Measurements from ENCODE around the gene RBM33. TPM values are rescaled to one million over a fixed set of nuclear protein-coding genes. Genes with fewer than 3 reads are reported as not detected.

The RBM33 gene
- total RNA-seq, 2 donors from 2014 or later: 56.9 to 60.2 TPM

DNA sequence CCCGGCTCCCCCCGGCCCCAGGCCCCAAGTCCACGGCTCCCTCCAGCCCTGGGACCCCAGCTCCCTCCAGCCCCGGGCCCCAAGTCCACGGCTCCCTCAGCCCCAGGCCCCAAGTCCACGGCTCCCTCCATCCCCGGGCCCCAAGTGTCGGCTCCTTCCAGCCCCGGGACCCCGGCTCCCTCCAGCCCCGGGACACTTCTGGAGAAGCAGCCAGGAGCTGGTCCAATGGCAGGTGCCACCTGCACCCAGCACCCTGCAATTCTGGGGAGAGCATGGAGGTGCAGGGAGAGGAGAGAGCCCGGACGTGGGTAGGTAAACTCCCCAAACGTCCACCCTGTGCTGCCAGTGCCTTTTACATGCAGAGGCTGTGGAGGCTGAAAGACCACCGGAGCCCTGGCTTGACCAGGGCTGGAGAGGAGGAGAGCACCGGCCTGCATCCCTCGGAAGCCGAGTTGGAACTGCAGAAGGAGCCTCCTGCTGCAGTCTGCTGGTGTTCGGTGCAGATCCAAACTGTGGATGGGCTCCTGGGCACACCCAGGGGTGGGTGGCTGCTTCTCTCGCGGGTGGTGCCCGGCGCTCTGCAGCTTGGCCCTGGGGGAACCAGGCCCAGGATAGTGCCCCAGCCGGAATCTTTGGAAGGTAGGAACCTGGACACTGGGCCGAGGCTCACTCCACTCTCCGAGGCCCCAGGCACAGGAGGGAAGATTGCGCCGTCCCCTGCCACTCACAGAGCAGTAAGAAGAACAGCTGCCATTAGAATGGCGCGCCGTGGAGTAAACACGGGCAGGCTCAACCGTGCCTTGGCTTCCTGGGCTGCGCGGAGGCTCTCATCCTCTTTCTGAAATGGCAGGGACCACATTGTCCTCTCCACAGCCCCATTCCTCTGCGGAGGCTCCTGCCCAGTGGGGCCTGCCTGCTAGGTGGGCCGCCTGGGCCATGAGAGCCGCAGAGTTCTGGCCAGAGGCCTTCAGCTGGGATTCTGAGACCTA, 153.1 kb downstream of the RBM33 start:
- Histone ChIP-seq H3K4me1 (no peaks in the 10 kb centered on the region), H3K9me3 (no peaks in the 10 kb centered on the region), H3K4me3 (no peak overlapping the region), H3K27me3 (no peaks in the 10 kb centered on the region), H3K36me3 (no peaks in the 10 kb centered on the region), H3K9ac (ENCODE audit: low read depth in 2 of 2, low read length in 2 of 2) (no peak overlapping the region), H3K27ac (no peak overlapping the region)
- TF ChIP-seq, protein P1, sequence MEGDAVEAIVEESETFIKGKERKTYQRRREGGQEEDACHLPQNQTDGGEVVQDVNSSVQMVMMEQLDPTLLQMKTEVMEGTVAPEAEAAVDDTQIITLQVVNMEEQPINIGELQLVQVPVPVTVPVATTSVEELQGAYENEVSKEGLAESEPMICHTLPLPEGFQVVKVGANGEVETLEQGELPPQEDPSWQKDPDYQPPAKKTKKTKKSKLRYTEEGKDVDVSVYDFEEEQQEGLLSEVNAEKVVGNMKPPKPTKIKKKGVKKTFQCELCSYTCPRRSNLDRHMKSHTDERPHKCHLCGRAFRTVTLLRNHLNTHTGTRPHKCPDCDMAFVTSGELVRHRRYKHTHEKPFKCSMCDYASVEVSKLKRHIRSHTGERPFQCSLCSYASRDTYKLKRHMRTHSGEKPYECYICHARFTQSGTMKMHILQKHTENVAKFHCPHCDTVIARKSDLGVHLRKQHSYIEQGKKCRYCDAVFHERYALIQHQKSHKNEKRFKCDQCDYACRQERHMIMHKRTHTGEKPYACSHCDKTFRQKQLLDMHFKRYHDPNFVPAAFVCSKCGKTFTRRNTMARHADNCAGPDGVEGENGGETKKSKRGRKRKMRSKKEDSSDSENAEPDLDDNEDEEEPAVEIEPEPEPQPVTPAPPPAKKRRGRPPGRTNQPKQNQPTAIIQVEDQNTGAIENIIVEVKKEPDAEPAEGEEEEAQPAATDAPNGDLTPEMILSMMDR (IDR thresholded peaks at IDR 0.05): no peak
- no peak for DNase-seq
- intact Hi-C loops (cut with DNase I): loop anchor here (5.0 to 10.0 kb wide), 3 partner anchors 675 to 1027 kb away; no protein-coding TSS in a partner anchor

DNA sequence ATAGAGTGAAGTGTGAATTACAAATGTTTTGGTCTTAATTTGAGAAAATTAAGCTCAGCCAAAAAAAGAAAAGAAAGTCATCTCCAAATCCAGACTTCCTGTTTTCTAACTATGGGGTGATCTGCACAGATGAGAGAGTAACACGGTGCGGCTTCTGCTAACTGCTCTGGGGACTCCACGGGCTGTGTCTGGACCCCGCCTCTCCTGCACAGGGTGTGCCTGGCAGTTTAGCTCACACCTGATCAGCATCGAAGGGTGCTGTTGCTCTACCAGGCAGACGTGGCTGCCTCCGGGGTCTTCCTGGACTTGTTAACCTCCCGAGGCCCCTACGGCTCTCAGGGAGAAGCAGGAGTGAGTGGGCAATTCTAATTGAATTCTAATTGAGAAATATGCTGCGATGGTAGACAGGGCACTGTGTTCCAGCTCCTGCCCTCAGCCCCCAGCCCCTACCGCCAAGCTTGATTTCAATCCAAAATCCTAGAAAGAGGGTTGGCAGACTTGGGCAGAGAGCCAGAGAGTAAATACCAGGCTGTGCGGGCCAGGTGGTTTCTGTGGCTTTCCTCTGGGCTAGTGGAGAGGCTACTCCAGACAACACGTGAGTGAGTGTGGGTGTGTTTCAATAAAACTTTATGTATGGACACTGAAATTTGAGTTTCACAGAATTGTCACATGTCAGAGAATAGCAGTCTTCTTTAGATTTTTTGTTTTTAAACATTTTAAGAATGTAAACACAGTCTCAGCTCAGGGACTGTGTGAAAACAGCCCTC, 154.4 kb downstream of the RBM33 start:
- DNase-seq: no peak
- no peak overlapping the region for H3K27ac ChIP-seq
- H3K36me3 ChIP-seq: no peaks in the 10 kb centered on the region
- TF ChIP-seq, protein P1 (IDR thresholded peaks at IDR 0.05): no peak
- no peaks in the 10 kb centered on the region for H3K9me3 ChIP-seq
- intact Hi-C loops (cut with DNase I): loop anchor here (5.0 to 10.0 kb wide), 3 partner anchors 673 to 1026 kb away; no protein-coding TSS in a partner anchor
- H3K4me1 ChIP-seq: no peaks in the 10 kb centered on the region
- H3K27me3 ChIP-seq: peaks cover 7% of the 10 kb centered on the region
- H3K4me3 ChIP-seq: no peak overlapping the region
- H3K9ac ChIP-seq (ENCODE audit: low read depth in 2 of 2, low read length in 2 of 2): no peak overlapping the region

DNA sequence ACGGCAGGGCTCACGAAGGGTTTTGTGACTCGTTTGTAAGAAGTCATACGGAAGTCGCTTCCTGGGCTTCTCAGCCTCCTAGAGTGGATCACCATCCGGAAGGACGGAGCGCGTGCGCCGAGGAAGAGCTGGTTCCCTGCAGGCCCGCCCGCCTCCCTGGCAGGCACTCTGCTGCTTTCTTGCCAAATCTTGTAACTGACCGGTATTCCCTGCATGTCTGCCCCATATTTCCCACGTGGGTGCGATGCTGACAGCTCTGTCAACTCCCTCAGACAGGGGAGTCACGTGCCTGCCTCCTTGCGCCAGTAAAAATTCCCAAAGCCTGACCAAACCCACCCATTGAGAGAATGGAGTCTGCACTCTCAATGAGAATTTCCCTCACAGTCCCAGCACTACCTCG, 155.1 kb downstream of the RBM33 start:
- Histone ChIP-seq H3K36me3 (no peaks in the 10 kb centered on the region), H3K27me3 (peaks cover 7% of the 10 kb centered on the region), H3K9ac (ENCODE audit: low read depth in 2 of 2, low read length in 2 of 2) (no peak overlapping the region), H3K4me3 (no peak overlapping the region), H3K9me3 (no peaks in the 10 kb centered on the region), H3K27ac (no peak overlapping the region), H3K4me1 (no peaks in the 10 kb centered on the region)
- no peak for DNase-seq
- TF ChIP-seq, protein P1 (IDR thresholded peaks at IDR 0.05): no peak
- intact Hi-C loops (cut with DNase I): loop anchor here (5.0 to 10.0 kb wide), 3 partner anchors 673 to 1025 kb away; no protein-coding TSS in a partner anchor

DNA sequence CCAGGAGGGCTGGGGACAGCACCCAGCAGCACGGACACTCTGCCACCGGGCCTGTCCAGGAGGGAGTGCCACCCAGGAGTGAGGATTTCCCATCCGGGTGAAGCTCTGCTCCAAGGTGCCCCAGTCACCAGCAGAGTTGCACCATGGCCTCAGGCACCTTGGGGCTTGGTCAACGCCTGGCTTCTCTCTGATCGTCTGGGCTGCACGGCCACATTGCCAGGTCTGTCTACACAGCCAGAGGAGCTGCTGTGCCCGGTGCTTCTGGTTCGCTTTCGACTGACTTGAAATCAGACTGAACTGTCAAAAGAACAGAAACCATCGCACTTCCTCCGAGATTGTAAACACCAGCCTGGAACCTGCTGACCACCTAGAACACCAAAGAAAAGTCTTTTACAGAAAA, 155.8 kb downstream of the RBM33 start:
- H3K4me1 ChIP-seq: peaks cover 7% of the 10 kb centered on the region
- DNase-seq: no peak
- H3K9me3 ChIP-seq: no peaks in the 10 kb centered on the region
- no peaks in the 10 kb centered on the region for H3K36me3 ChIP-seq
- TF ChIP-seq, protein P1 (IDR thresholded peaks at IDR 0.05): no peak
- peaks cover 14% of the 10 kb centered on the region for H3K27me3 ChIP-seq
- no peak overlapping the region for H3K4me3 ChIP-seq
- H3K9ac ChIP-seq (ENCODE audit: low read depth in 2 of 2, low read length in 2 of 2): no peak overlapping the region
- H3K27ac ChIP-seq: no peak overlapping the region
- intact Hi-C loops (cut with DNase I): no loop called here

DNA sequence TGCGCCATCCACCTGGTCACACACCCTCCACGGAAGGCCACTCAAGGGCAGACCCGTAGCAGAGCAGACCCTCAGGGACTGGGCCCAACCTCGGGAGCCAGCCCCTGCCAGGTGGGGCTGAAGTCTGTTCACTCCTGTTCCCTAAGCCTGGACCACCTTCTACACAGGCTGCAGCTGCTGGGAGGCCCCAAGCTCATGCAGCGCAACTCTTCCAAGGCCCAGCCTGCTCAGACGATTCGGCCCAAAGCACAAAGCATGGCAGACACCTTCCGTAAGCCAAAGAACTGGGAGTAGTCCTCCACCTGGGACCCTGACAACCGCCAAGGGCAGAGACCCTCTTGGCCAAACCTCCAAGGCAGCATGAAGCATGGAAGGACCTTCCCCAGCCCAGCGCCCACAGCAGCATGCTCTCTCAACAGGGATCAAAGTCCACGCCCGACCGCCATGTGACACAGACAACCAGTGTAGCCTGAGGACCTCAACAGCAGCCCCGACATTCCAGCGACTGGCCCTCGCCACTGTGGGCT, 156.3 kb downstream of the RBM33 start:
- H3K4me1 ChIP-seq: peaks cover 12% of the 10 kb centered on the region
- H3K27me3 ChIP-seq: peaks cover 19% of the 10 kb centered on the region
- H3K9me3 ChIP-seq: no peaks in the 10 kb centered on the region
- DNase-seq: no peak
- no peaks in the 10 kb centered on the region for H3K36me3 ChIP-seq
- no peak overlapping the region for H3K4me3 ChIP-seq
- H3K27ac ChIP-seq: no peak overlapping the region
- H3K9ac ChIP-seq (ENCODE audit: low read depth in 2 of 2, low read length in 2 of 2): no peak overlapping the region
- intact Hi-C loops (cut with DNase I): no loop called here
- TF ChIP-seq, protein P1 (IDR thresholded peaks at IDR 0.05): no peak
